Adipocyte (in vitro differentiated cells): ENCODE results near the gene SLC44A5.
"Not testable (repeated sequence)": the region's sequence is repeated elsewhere in the genome, so short reads cannot be mapped to it uniquely, and the experiment has no call there.

Experiments used
- DNase-seq: peaks from one replicate; pipeline ENCODE4 v3.0.0-alpha.2; 2015; ENCODE audit warnings: low read depth
- H3K27me3 ChIP-seq: replicated peaks from 2 replicates; pipeline ENCODE4 v1.7.0; 2013; ENCODE audit warnings: mild to moderate bottlenecking, low read length, moderate library complexity; ENCODE audit not compliant: control insufficient read depth, insufficient read depth
- H3K36me3 ChIP-seq: 2 replicates; pipeline ENCODE4 v1.7.0; 2013; ENCODE audit warnings: low read length, mild to moderate bottlenecking, moderate library complexity; ENCODE audit not compliant: control insufficient read depth, insufficient read depth, severe bottlenecking
- H3K4me1 ChIP-seq: 2 replicates; pipeline ENCODE4 v1.7.0; 2013; ENCODE audit warnings: mild to moderate bottlenecking, low read length, moderate library complexity; ENCODE audit not compliant: control insufficient read depth, insufficient read depth
- H3K4me3 ChIP-seq: 2 replicates; pipeline ENCODE4 v1.7.0; 2013; ENCODE audit warnings: mild to moderate bottlenecking, low read length, moderate library complexity
- H3K9ac ChIP-seq: 2 replicates; pipeline ENCODE4 v1.7.0; 2013; ENCODE audit warnings: mild to moderate bottlenecking, low read length, moderate library complexity
- H3K9me3 ChIP-seq: 2 replicates; pipeline ENCODE4 v1.7.0; 2013; ENCODE audit warnings: mild to moderate bottlenecking, low read length, moderate library complexity; ENCODE audit not compliant: control insufficient read depth

SLC44A5 gene

DNA sequence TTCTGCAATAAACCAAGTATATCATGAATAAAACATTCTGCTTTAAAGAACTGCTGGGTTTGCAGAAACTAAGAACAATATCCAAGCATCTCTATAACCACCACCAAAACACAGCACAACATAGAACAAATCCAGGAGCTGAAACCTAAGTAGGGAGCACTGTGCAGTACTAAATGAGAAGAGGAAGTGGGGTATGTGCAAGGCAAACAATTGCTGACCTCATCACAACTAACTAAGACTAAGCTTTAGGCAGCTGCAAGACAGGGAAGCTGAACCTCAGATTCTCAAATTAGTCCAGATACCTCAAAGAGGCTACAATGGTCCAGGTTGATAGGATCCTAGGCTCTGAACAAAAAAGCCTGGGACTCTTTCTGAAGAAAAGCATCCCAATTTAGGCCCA lies 172.6 kb downstream of the SLC44A5 start:
- Histone ChIP-seq H3K36me3 (no peaks in the 10 kb centered on the region), H3K4me3 (no peak overlapping the region), H3K27me3 (no peaks in the 10 kb centered on the region), H3K9me3 (no peaks in the 10 kb centered on the region), H3K4me1 (no peaks in the 10 kb centered on the region), H3K9ac (no peak overlapping the region)
- no peak for DNase-seq

DNA sequence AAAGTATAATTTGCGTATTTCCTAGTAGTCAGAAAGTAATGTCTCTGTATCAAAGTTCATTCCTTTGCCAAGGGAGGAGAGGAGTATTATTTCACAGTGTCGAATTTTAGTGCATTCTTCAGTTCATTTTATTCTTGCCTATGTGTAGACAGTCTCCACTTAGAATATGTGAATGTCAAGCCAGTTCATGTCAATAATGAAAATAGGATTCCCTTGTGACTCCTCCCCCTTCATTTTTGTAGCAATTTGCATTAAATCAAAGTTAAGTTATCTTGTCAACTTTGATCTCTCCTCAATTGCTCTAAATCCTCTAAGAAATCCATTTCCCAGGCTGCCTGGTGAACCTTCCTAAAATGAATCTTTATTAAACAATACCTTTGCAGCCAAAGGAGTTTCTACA lies 179.1 kb downstream of the SLC44A5 start:
- Histone ChIP-seq H3K4me3 (no peak overlapping the region), H3K27me3 (no peaks in the 10 kb centered on the region), H3K9me3 (no peaks in the 10 kb centered on the region), H3K4me1 (no peaks in the 10 kb centered on the region), H3K9ac (no peak overlapping the region), H3K36me3 (no peaks in the 10 kb centered on the region)
- no peak for DNase-seq

DNA sequence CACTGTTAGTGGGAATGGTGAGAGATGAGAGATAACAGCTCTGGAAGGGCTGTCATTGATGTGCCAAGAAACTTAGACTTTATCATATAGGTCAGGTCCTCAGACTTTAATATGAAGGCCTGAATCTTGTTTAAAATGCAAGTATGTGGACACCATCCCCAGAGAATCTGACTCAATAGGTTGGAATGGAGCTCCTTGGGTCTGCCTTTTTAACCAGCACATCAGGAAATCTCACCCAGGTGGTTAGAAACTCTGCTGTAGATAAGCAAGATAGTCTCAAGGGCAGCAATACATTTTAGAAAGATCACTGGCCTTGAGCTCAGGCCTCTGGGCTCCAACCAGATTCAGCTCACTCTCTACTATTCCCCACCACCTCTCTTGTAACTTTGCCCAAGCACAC lies 180.4 kb downstream of the SLC44A5 start:
- Histone ChIP-seq H3K9ac (no peak overlapping the region), H3K4me3 (no peak overlapping the region), H3K27me3 (no peaks in the 10 kb centered on the region), H3K9me3 (no peaks in the 10 kb centered on the region), H3K36me3 (no peaks in the 10 kb centered on the region), H3K4me1 (no peaks in the 10 kb centered on the region)
- DNase-seq: peak; percentile 4

GRCh38 chr1:75426688-75427087 lies 184.2 kb downstream of the SLC44A5 start:
- no peak for DNase-seq
- Histone ChIP-seq H3K9ac (no peak overlapping the region), H3K9me3 (no peaks in the 10 kb centered on the region), H3K4me1 (no peaks in the 10 kb centered on the region), H3K27me3 (no peaks in the 10 kb centered on the region), H3K4me3 (no peak overlapping the region), H3K36me3 (no peaks in the 10 kb centered on the region)

DNA sequence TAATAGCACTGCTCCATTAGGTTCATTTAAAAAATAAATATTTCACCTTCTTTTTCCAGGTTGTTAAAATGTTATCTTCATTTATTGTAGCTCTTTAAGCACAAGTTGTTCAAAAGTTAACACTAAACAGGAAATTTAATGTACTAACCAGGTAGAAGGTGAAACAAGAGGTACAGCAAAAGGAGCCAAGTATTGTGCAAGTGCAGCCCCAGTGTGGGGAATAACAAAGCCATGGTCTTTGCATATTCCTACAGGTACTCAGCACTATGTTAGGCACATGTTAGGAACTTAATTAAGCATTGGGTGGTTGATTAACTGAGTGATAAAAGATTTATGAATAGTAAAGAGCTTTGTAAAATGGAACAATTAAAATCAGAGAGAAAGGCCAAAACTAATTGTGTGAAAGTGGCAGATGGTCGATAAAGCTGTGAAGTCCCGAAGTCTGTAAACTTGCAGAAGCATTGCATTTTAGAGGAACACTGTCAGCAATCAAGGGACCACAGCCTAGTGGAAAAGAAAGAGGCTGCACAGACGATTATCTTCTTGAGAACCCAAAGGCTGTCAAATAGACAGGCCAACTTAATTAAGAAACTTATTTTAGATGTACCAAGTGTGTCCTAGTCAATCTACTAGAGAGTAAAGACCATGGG lies 185.8 kb downstream of the SLC44A5 start:
- no peak overlapping the region for H3K9ac ChIP-seq
- H3K4me3 ChIP-seq: no peak overlapping the region
- H3K9me3 ChIP-seq: no peaks in the 10 kb centered on the region
- no peak for DNase-seq
- no peaks in the 10 kb centered on the region for H3K4me1 ChIP-seq
- H3K36me3 ChIP-seq: no peaks in the 10 kb centered on the region
- H3K27me3 ChIP-seq: no peaks in the 10 kb centered on the region

DNA sequence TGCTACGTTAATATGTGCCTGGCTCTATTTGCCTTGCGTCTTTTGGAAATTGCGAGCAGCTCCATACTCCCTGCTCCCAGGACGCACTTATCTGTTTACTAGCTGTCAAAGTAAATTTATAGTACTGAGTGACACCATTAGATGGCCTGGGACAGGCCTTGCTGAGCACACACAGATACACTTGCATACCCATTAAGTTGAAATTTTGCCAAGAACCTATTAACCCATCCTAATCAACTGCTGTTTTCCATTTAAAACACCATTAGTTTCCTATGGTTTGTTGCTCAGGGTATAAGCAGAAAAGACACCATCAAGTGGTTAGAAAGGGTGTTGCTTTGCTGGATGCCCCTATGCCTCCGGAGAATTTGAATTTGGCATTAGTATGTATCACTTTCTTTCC lies 187.3 kb downstream of the SLC44A5 start:
- H3K9me3 ChIP-seq: no peaks in the 10 kb centered on the region
- no peaks in the 10 kb centered on the region for H3K36me3 ChIP-seq
- H3K4me3 ChIP-seq: no peak overlapping the region
- DNase-seq: no peak
- no peaks in the 10 kb centered on the region for H3K27me3 ChIP-seq
- H3K9ac ChIP-seq: no peak overlapping the region
- no peaks in the 10 kb centered on the region for H3K4me1 ChIP-seq

DNA sequence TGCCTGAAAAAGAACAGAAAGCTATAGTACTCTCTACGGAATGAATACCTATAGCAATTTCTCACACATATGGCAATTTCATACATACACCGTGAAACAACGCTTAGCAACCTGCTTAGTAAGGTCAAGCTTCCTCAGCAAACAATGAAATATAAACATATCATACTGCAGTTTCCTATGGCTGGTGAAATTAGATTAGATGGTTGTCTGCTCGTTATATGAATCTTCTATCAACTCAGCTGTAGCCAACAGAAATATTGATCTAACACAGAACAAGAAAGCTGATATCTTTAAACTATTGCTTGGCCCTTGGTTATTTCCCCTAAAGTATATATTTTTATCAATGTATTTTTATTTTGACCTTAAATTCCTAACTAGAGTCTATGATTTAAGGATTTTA lies 187.8 kb downstream of the SLC44A5 start:
- DNase-seq: no peak
- H3K4me3 ChIP-seq: no peak overlapping the region
- no peaks in the 10 kb centered on the region for H3K9me3 ChIP-seq
- no peaks in the 10 kb centered on the region for H3K27me3 ChIP-seq
- no peaks in the 10 kb centered on the region for H3K36me3 ChIP-seq
- H3K9ac ChIP-seq: no peak overlapping the region
- no peaks in the 10 kb centered on the region for H3K4me1 ChIP-seq

- Histone ChIP-seq H3K4me1 (no peaks in the 10 kb centered on the region), H3K36me3 (no peaks in the 10 kb centered on the region), H3K4me3 (no peak overlapping the region), H3K9me3 (peaks cover 4% of the 10 kb centered on the region), H3K27me3 (no peaks in the 10 kb centered on the region), H3K9ac (no peak overlapping the region)
- no peak for DNase-seq
Measured at GRCh38 chr1:75421371-75421770, 189.5 kb downstream of the SLC44A5 start.

- no peaks in the 10 kb centered on the region for H3K36me3 ChIP-seq
- DNase-seq: no peak
- H3K27me3 ChIP-seq: no peaks in the 10 kb centered on the region
- H3K9ac ChIP-seq: no peak overlapping the region
- peaks cover 8% of the 10 kb centered on the region for H3K9me3 ChIP-seq
- no peaks in the 10 kb centered on the region for H3K4me1 ChIP-seq
- H3K4me3 ChIP-seq: no peak overlapping the region
Measured at GRCh38 chr1:75415187-75415586, 195.7 kb downstream of the SLC44A5 start.

- Histone ChIP-seq H3K9me3 (peaks cover 8% of the 10 kb centered on the region), H3K4me1 (no peaks in the 10 kb centered on the region), H3K9ac (no peak overlapping the region), H3K4me3 (no peak overlapping the region), H3K36me3 (no peaks in the 10 kb centered on the region), H3K27me3 (no peaks in the 10 kb centered on the region)
- DNase-seq: no peak
Measured at GRCh38 chr1:75412616-75413015, 198.3 kb downstream of the SLC44A5 start.

GRCh38 chr1:75404681-75405080 lies 206.2 kb downstream of the SLC44A5 start:
- H3K27me3 ChIP-seq, H3K4me1 ChIP-seq, H3K36me3 ChIP-seq, H3K9me3 ChIP-seq, DNase-seq, H3K9ac ChIP-seq, H3K4me3 ChIP-seq: not testable (repeated sequence)

GRCh38 chr1:75403147-75403646 lies 207.7 kb downstream of the SLC44A5 start:
- not testable (repeated sequence) for H3K9ac ChIP-seq, H3K27me3 ChIP-seq, H3K36me3 ChIP-seq, H3K4me1 ChIP-seq, H3K9me3 ChIP-seq, H3K4me3 ChIP-seq, DNase-seq
